ENCODE results near the gene TMEM98.
"Not testable (repeated sequence)": the region's sequence is repeated elsewhere in the genome, so short reads cannot be mapped to it uniquely, and the experiment has no call there.

DNA sequence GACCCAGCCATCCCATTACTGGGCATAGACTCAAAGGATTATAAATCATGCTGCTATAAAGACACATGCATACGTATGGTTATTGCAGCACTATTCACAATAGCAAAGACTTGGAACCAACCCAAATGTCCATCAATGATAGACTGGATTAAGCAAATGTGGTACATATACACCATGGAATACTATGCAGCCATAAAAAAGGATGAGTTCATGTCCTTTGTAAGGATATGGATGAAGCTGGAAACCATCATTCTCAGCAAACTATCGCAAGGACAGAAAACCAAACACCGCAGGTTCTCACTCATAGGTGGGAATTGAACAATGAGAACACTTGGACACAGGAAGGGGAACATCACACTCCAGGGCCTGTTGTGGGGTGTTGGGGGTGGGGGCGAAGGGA is 41.3 kb downstream of the TMEM98 start:
- not testable (repeated sequence) for TF ChIP-seq POLR2A (IDR thresholded peaks at IDR 0.05)
- TF ChIP-seq, protein P1, sequence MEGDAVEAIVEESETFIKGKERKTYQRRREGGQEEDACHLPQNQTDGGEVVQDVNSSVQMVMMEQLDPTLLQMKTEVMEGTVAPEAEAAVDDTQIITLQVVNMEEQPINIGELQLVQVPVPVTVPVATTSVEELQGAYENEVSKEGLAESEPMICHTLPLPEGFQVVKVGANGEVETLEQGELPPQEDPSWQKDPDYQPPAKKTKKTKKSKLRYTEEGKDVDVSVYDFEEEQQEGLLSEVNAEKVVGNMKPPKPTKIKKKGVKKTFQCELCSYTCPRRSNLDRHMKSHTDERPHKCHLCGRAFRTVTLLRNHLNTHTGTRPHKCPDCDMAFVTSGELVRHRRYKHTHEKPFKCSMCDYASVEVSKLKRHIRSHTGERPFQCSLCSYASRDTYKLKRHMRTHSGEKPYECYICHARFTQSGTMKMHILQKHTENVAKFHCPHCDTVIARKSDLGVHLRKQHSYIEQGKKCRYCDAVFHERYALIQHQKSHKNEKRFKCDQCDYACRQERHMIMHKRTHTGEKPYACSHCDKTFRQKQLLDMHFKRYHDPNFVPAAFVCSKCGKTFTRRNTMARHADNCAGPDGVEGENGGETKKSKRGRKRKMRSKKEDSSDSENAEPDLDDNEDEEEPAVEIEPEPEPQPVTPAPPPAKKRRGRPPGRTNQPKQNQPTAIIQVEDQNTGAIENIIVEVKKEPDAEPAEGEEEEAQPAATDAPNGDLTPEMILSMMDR (IDR thresholded peaks at IDR 0.05 in 4 of 5, conservative IDR thresholded peaks at IDR 0.05 in 1 of 5) = not testable (repeated sequence)

Measured in gastrocnemius medialis (tissue), 4 donors.